Erythroblast (primary cell): ENCODE measurements around the gene ACOX1.

ENCODE experiments used
- GATA1 ChIP-seq: IDR thresholded peaks from 2 replicates; pipeline ENCODE4 v1.6.1; 2011; ENCODE audit warnings: low read depth, mild to moderate bottlenecking, control low read depth, low read length, moderate library complexity
- POLR2A ChIP-seq: IDR thresholded peaks from 2 replicates; pipeline ENCODE4 v1.6.1; 2011; ENCODE audit warnings: mild to moderate bottlenecking, low read length

GRCh38 chr17:75919611-75920010 lies 59.4 kb downstream of the ACOX1 start:
- TF ChIP-seq POLR2A (no peak), GATA1 (no peak)
